Mesothelial cell of epicardium (in vitro differentiated cells): ENCODE measurements around the gene NFS1. TPM values are rescaled to one million over a fixed set of nuclear protein-coding genes. Genes with fewer than 3 reads are reported as not detected.
"Not testable (repeated sequence)": the region's sequence is repeated elsewhere in the genome, so short reads cannot be mapped to it uniquely, and the experiment has no call there.

Experiments
- DNase-seq, 2 experiments: peaks; one replicate each; pipeline ENCODE4 v3.0.0; 2021; ENCODE audit warnings: low spot score in 2 of 2; ENCODE audit not compliant: unreplicated experiment in 2 of 2
- H3K27ac Mint-ChIP-seq: 2 replicates; pipeline ENCODE4 v1.8.0; 2021; ENCODE audit warnings: mixed read lengths
- H3K27me3 Mint-ChIP-seq: 2 replicates; pipeline ENCODE4 v1.8.0; 2021; ENCODE audit warnings: low read depth, mixed read lengths
- H3K36me3 Mint-ChIP-seq: 2 replicates; pipeline ENCODE4 v1.8.0; 2021; ENCODE audit warnings: mixed read lengths
- H3K4me1 Mint-ChIP-seq: 2 replicates; pipeline ENCODE4 v1.8.0; 2021; ENCODE audit warnings: mixed read lengths
- H3K4me3 Mint-ChIP-seq: 2 replicates; pipeline ENCODE4 v1.8.0; 2021; ENCODE audit warnings: mild to moderate bottlenecking, moderate library complexity, mixed read lengths
- H3K9me3 Mint-ChIP-seq: 2 replicates; pipeline ENCODE4 v1.8.0; 2021; ENCODE audit warnings: mixed read lengths
- total RNA-seq: library from RNA; stranded (reverse); gene quantifications from 3 replicates; pipeline ENCODE4 v1.2.1, GENCODE V29; 2021
- TF ChIP-seq, protein P1 (sequence below): fragments of 200-600 bp; sonication (generic); IDR thresholded peaks from one replicate; pipeline ENCODE4 v1.5.0; 2021; ENCODE audit warnings: antibody characterized with exemption; ENCODE audit not compliant: unreplicated experiment

The NFS1 gene
- total RNA-seq, 1 donor from 2014 or later = 18.9 TPM

DNA sequence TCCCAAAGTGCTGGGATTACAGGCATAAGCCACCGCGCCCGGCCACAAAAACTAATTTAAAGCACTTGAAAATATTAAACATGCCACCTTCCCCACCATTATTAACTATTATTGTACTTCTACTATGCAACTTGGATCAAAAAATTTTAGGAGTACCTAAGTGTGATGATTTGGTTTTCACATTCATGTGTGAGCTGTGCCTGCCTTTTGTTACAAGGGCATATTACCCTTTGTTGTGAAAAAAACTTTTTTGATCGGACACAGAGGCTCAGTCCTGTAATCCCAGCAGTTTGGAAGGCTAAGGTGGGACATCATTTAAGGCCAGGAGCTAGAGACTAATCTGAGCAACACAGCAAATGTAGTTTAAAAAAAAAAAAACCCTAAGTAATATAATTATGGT lies 17.2 kb upstream of the NFS1 start:
- no peaks in the 10 kb centered on the region for H3K27me3 Mint-ChIP-seq
- H3K9me3 Mint-ChIP-seq = no peaks in the 10 kb centered on the region
- H3K27ac Mint-ChIP-seq = no peak overlapping the region
- H3K36me3 Mint-ChIP-seq = peaks cover 47% of the 10 kb centered on the region
- TF ChIP-seq, protein P1, sequence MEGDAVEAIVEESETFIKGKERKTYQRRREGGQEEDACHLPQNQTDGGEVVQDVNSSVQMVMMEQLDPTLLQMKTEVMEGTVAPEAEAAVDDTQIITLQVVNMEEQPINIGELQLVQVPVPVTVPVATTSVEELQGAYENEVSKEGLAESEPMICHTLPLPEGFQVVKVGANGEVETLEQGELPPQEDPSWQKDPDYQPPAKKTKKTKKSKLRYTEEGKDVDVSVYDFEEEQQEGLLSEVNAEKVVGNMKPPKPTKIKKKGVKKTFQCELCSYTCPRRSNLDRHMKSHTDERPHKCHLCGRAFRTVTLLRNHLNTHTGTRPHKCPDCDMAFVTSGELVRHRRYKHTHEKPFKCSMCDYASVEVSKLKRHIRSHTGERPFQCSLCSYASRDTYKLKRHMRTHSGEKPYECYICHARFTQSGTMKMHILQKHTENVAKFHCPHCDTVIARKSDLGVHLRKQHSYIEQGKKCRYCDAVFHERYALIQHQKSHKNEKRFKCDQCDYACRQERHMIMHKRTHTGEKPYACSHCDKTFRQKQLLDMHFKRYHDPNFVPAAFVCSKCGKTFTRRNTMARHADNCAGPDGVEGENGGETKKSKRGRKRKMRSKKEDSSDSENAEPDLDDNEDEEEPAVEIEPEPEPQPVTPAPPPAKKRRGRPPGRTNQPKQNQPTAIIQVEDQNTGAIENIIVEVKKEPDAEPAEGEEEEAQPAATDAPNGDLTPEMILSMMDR = no peak
- no peak overlapping the region for H3K4me3 Mint-ChIP-seq
- no peak for DNase-seq
- no peaks in the 10 kb centered on the region for H3K4me1 Mint-ChIP-seq

DNA sequence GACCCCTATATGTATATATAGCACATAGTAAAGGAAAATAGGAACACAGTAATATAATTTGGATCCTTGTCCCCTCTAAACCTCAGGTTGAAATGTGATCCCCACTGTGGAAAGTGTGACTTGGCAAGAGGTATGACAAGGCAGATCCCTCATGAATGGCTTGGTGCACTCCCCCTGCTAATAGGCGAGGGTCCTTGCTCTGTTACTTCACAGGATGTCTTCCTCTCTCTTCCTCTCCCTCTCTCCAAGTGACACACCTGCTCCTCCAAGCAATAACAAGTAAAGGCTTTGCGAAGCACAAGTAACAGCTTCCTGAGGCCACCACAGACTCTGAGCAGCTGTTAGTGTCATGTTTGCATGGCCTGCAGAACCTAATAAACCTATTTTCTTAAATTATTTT lies 16.5 kb upstream of the NFS1 start:
- Mint-ChIP-seq H3K4me3 (no peak overlapping the region), H3K9me3 (no peaks in the 10 kb centered on the region), H3K27me3 (no peaks in the 10 kb centered on the region), H3K4me1 (no peaks in the 10 kb centered on the region), H3K27ac (no peak overlapping the region), H3K36me3 (peaks cover 51% of the 10 kb centered on the region)
- DNase-seq = no peak
- TF ChIP-seq, protein P1 = no peak

DNA sequence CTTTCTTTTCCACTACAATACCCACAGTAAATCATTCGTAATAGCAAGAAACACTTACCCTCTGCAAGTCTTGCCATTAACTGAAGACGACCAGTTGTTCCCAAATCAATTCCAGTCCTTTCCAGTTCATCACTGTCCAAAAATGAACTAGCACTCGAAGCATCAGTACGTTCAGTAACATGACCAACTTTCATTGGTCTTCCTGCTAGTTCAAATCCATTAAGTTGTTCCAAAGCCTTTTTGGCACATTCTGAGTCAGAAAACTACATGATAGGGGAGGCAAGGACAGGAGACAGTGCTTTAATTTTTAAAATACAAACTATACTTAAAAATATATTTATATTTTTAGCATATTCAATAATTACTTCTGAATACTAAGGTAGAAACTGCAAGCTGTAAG lies 15.0 kb upstream of the NFS1 start:
- no peaks in the 10 kb centered on the region for H3K27me3 Mint-ChIP-seq
- no peaks in the 10 kb centered on the region for H3K9me3 Mint-ChIP-seq
- no peak overlapping the region for H3K4me3 Mint-ChIP-seq
- peaks cover 44% of the 10 kb centered on the region for H3K36me3 Mint-ChIP-seq
- DNase-seq = no peak
- H3K27ac Mint-ChIP-seq = no peak overlapping the region
- peaks cover under 1% of the 10 kb centered on the region for H3K4me1 Mint-ChIP-seq
- TF ChIP-seq, protein P1 = no peak

DNA sequence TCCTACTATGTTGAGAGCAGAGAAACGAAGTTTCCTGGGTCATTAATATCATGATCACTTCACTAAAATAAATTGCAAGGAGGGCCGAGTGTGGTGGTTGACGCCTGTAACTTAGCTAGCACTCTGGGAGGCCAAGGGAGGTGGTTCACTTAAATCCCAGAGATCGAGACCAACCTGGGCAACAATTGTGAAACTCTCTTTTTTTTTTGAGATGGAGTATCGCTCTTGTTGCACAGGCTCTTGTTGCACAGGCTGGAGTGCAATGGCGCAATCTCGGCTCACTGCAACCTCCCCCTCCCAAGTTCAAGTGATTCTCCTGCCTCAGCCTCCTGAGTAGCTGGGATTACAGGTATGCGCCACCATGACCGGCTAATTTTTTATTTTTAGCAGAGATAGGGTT lies 14.0 kb upstream of the NFS1 start:
- H3K27ac Mint-ChIP-seq, H3K9me3 Mint-ChIP-seq, DNase-seq, H3K4me1 Mint-ChIP-seq, H3K4me3 Mint-ChIP-seq, H3K27me3 Mint-ChIP-seq: not testable (repeated sequence)
- H3K36me3 Mint-ChIP-seq = peaks cover 43% of the 10 kb centered on the region

DNA sequence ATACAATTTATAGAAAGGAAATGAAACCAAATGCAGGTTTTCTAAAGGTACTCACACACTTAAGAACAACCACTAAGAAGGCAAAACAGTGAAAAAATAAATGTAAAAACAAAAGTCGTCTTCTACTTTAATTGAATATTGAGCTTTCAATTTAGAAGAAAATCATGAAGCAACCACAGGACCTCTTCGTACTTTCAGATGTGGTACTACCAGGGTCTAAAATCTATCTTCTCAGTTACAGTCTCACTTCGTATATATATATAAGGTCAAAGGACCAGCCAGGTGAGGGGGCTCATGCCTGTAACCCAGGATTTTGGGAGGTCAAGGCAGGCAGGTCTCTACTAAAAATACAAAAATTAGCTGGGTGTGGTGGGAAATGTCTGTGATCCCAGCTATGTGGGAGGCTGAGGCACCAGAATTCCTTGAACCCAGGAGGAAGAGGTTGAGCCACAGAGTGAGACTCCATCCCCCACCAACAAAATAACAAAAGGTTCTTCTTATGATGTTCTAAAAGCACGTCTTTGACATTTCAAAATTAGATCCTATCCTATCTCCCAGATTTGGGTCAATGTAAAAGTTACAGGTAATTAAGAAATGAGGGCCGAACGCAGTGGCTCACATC lies 12.5 kb upstream of the NFS1 start:
- Mint-ChIP-seq H3K27ac (peak overlapping the region; percentile 53), H3K36me3 (peaks cover 40% of the 10 kb centered on the region), H3K4me1 (peaks cover 2% of the 10 kb centered on the region), H3K4me3 (no peak overlapping the region), H3K27me3 (no peaks in the 10 kb centered on the region), H3K9me3 (no peaks in the 10 kb centered on the region)
- DNase-seq = no peak
- TF ChIP-seq, protein P1 = no peak

DNA sequence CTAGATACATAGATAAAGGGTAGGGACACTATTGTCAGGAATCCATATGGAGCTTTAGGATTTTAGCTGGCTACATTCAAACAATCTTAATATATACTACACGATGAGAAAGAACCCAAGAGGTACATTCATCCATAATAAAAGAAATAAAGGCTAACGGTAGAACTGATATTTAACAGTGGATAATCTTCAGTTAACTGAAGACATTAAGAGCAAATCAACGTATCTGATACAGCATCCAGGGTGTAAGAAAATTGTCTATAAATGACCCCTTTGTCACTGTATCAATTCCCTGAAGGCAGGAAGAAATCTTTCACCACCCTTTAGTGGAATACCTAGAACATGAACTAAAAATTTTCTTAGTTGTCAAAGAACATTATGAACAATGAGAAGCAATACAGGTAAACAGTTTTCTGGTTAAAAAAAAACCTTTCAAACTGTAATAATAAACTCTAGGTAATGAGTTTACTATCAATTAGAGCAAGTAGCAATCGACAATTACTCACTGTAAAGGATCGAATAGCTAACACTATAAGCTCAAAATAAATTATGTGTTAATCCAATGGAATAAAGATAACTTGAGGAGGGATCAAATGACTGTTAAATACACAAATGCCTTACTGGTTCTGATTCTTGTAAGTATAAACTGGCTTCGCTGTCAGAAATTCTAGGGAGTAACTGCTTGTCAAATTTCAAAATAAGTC lies 11.9 kb upstream of the NFS1 start:
- H3K9me3 Mint-ChIP-seq = no peaks in the 10 kb centered on the region
- H3K27ac Mint-ChIP-seq = peak overlapping the region; percentile 53
- TF ChIP-seq, protein P1 = no peak

More for the DNA sequence above, 11.9 kb upstream of the NFS1 start:
- Mint-ChIP-seq H3K4me1 (peaks cover 2% of the 10 kb centered on the region), H3K36me3 (peaks cover 39% of the 10 kb centered on the region), H3K4me3 (no peak overlapping the region), H3K27me3 (no peaks in the 10 kb centered on the region)
- DNase-seq = no peak
